Measurements from ENCODE around the gene SUGCT. TPM values are rescaled to one million over a fixed set of nuclear protein-coding genes. Genes with fewer than 3 reads are reported as not detected.

The SUGCT gene
- total RNA-seq, 1 experiment from 2014 or later = 4.6 TPM

DNA sequence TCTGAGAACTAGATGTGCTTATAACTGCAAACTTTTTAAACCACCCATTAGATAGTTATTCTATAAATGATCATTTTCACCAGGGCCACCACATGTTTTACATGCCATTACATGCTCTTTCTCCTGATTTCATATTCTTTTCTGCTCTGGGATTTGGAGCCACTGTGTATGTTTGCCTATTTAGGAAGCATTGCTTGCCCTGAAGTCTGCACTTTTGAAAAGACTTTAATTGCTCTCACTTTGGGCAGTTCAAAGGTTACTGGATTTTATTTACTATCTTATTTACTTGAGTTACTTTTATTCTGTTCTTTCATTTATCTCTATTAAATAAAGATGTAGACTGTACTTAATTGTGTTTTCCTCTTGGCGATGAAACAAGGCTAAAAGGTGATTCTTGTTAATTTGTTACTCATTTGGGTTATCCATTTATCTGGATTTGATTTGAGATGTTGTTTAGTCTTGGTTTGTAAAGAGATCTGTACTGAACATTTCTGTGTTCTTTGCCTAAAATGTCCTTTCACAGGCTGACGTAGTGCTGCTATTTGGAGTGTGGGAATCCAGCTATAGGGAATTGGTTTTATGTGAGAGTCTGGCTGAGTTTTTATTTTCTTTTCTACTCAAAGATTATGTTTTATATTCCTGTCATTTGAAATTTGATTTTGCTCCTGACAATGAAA lies 88.8 kb downstream of the SUGCT start:
- no peak overlapping the region for H3K27ac Mint-ChIP-seq
- H3K4me3 Mint-ChIP-seq = no peak overlapping the region
- ChIA-PET CTCF (no interaction called here), POLR2A (no interaction called here)
- no peaks in the 10 kb centered on the region for H3K4me1 Mint-ChIP-seq
- H3K9me3 Mint-ChIP-seq = peaks cover 7% of the 10 kb centered on the region
- TF ChIP-seq, protein P1, sequence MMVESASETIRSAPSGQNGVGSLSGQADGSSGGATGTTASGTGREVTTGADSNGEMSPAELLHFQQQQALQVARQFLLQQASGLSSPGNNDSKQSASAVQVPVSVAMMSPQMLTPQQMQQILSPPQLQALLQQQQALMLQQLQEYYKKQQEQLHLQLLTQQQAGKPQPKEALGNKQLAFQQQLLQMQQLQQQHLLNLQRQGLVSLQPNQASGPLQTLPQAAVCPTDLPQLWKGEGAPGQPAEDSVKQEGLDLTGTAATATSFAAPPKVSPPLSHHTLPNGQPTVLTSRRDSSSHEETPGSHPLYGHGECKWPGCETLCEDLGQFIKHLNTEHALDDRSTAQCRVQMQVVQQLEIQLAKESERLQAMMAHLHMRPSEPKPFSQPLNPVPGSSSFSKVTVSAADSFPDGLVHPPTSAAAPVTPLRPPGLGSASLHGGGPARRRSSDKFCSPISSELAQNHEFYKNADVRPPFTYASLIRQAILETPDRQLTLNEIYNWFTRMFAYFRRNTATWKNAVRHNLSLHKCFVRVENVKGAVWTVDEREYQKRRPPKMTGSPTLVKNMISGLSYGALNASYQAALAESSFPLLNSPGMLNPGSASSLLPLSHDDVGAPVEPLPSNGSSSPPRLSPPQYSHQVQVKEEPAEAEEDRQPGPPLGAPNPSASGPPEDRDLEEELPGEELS (CRISPR knock-in tag; IDR thresholded peaks at IDR 0.05) = no peak
- TF ChIP-seq, protein P2, sequence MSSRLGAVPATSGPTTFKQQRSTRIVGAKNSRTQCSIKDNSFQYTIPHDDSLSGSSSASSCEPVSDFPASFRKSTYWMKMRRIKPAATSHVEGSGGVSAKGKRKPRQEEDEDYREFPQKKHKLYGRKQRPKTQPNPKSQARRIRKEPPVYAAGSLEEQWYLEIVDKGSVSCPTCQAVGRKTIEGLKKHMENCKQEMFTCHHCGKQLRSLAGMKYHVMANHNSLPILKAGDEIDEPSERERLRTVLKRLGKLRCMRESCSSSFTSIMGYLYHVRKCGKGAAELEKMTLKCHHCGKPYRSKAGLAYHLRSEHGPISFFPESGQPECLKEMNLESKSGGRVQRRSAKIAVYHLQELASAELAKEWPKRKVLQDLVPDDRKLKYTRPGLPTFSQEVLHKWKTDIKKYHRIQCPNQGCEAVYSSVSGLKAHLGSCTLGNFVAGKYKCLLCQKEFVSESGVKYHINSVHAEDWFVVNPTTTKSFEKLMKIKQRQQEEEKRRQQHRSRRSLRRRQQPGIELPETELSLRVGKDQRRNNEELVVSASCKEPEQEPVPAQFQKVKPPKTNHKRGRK (CRISPR knock-in tag; IDR thresholded peaks at IDR 0.05; ENCODE audit: borderline replicate concordance) = no peak
- TF ChIP-seq, protein P3, sequence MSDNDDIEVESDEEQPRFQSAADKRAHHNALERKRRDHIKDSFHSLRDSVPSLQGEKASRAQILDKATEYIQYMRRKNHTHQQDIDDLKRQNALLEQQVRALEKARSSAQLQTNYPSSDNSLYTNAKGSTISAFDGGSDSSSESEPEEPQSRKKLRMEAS (CRISPR knock-in tag; IDR thresholded peaks at IDR 0.05) = no peak
- TF ChIP-seq, protein P4, sequence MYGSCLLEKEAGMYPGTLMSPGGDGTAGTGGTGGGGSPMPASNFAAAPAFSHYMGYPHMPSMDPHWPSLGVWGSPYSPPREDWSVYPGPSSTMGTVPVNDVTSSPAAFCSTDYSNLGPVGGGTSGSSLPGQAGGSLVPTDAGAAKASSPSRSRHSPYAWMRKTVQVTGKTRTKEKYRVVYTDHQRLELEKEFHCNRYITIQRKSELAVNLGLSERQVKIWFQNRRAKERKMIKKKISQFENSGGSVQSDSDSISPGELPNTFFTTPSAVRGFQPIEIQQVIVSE (CRISPR knock-in tag; IDR thresholded peaks at IDR 0.05; ENCODE audit: borderline replicate concordance) = no peak
- H3K36me3 Mint-ChIP-seq = peaks cover 9% of the 10 kb centered on the region
- ATAC-seq (no peak), DNase-seq (ENCODE audit: low spot score) (no peak)
- H3K27me3 Mint-ChIP-seq (ENCODE audit: low read depth) = no peaks in the 10 kb centered on the region; the same call in 1 of the 2 replicates

DNA sequence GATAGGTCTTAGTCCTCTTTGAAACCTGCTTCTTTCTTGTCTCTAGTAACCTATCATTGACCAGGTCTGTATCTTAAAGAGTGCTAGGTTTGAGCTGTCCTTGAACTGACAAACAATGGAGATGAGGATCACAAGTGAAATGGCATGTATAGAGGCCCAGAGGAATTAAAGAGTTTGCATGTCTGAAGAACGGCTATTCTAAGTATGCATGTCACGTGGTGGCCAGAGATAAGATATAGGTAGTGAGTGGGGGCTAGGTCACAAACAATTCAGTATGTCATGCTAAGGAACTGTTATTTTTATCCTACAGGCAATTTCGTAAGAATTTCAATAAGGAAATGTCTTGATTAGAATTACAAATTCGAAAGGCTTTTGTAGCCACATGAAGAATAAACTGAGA lies 95.3 kb downstream of the SUGCT start:
- H3K9me3 Mint-ChIP-seq = no peaks in the 10 kb centered on the region
- H3K4me3 Mint-ChIP-seq = no peak overlapping the region
- CTCF ChIA-PET = interaction anchor here (0.5 to 1.0 kb wide), 2 partner anchors 9 to 238 kb away, joined by 3 to 4 read pairs; no protein-coding TSS in a partner anchor
- H3K4me1 Mint-ChIP-seq = peaks cover 10% of the 10 kb centered on the region
- no peaks in the 10 kb centered on the region for H3K36me3 Mint-ChIP-seq
- TF ChIP-seq, protein P5, sequence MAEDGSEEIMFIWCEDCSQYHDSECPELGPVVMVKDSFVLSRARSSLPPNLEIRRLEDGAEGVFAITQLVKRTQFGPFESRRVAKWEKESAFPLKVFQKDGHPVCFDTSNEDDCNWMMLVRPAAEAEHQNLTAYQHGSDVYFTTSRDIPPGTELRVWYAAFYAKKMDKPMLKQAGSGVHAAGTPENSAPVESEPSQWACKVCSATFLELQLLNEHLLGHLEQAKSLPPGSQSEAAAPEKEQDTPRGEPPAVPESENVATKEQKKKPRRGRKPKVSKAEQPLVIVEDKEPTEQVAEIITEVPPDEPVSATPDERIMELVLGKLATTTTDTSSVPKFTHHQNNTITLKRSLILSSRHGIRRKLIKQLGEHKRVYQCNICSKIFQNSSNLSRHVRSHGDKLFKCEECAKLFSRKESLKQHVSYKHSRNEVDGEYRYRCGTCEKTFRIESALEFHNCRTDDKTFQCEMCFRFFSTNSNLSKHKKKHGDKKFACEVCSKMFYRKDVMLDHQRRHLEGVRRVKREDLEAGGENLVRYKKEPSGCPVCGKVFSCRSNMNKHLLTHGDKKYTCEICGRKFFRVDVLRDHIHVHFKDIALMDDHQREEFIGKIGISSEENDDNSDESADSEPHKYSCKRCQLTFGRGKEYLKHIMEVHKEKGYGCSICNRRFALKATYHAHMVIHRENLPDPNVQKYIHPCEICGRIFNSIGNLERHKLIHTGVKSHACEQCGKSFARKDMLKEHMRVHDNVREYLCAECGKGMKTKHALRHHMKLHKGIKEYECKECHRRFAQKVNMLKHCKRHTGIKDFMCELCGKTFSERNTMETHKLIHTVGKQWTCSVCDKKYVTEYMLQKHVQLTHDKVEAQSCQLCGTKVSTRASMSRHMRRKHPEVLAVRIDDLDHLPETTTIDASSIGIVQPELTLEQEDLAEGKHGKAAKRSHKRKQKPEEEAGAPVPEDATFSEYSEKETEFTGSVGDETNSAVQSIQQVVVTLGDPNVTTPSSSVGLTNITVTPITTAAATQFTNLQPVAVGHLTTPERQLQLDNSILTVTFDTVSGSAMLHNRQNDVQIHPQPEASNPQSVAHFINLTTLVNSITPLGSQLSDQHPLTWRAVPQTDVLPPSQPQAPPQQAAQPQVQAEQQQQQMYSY (CRISPR knock-in tag; IDR thresholded peaks at IDR 0.05) = no peak
- TF ChIP-seq, protein P3 (CRISPR knock-in tag; IDR thresholded peaks at IDR 0.05) = no peak
- TF ChIP-seq, protein P6, sequence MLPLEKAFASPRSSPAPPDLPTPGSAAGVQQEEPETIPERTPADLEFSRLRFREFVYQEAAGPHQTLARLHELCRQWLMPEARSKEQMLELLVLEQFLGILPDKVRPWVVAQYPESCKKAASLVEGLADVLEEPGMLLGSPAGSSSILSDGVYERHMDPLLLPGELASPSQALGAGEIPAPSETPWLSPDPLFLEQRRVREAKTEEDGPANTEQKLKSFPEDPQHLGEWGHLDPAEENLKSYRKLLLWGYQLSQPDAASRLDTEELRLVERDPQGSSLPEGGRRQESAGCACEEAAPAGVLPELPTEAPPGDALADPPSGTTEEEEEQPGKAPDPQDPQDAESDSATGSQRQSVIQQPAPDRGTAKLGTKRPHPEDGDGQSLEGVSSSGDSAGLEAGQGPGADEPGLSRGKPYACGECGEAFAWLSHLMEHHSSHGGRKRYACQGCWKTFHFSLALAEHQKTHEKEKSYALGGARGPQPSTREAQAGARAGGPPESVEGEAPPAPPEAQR (CRISPR knock-in tag; IDR thresholded peaks at IDR 0.05) = no peak
- TF ChIP-seq NFYB (CRISPR knock-in tag; conservative IDR thresholded peaks at IDR 0.05; ENCODE audit: low read depth) = no peak
- no peak for TF ChIP-seq RORB (CRISPR knock-in tag; IDR thresholded peaks at IDR 0.05)
- no peak for TF ChIP-seq RELA (CRISPR knock-in tag; IDR thresholded peaks at IDR 0.05; ENCODE audit: borderline replicate concordance)
- no peak for TF ChIP-seq ZBTB21 (CRISPR knock-in tag; IDR thresholded peaks at IDR 0.05; ENCODE audit: borderline replicate concordance)
- TF ChIP-seq NR1H2 (CRISPR knock-in tag; IDR thresholded peaks at IDR 0.05) = no peak
- TF ChIP-seq, protein P7, sequence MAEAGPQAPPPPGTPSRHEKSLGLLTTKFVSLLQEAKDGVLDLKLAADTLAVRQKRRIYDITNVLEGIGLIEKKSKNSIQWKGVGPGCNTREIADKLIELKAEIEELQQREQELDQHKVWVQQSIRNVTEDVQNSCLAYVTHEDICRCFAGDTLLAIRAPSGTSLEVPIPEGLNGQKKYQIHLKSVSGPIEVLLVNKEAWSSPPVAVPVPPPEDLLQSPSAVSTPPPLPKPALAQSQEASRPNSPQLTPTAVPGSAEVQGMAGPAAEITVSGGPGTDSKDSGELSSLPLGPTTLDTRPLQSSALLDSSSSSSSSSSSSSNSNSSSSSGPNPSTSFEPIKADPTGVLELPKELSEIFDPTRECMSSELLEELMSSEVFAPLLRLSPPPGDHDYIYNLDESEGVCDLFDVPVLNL (CRISPR knock-in tag; IDR thresholded peaks at IDR 0.05; ENCODE audit: borderline replicate concordance, low read depth) = no peak
- no peak for TF ChIP-seq TCF7 (CRISPR knock-in tag; IDR thresholded peaks at IDR 0.05; ENCODE audit: low read depth)
- POLR2A ChIA-PET = interaction anchor here (0.7 kb wide), 1 partner anchor 520 kb away, joined by 3 read pairs; no protein-coding TSS in a partner anchor
- DNase-seq (ENCODE audit: low spot score) (no peak), ATAC-seq (peak; percentile 60)
- no peaks in the 10 kb centered on the region; the same call in 1 of the 2 replicates for H3K27me3 Mint-ChIP-seq (ENCODE audit: low read depth)
- no peak overlapping the region for H3K27ac Mint-ChIP-seq
